NCI-H345 treated with DMSO at 0.1 percent for 48 hours (cell line): ENCODE data around the gene NCK2.

Experiments
- DNase-seq: peaks from one replicate; lab custom pipeline; 2025; ENCODE audit not compliant: unreplicated experiment; lab: John Stamatoyannopoulos, UW

NCK2 gene

GRCh38 chr2:105841551-105841950, 96.8 kb downstream of the NCK2 start:
- DNase-seq, result no peak

GRCh38 chr2:105842555-105842954, 97.8 kb downstream of the NCK2 start:
- no peak for DNase-seq

GRCh38 chr2:105843476-105844374, 99.0 kb downstream of the NCK2 start:
- DNase-seq, result no peak

GRCh38 chr2:105845976-105846375, 101.3 kb downstream of the NCK2 start:
- DNase-seq, result no peak

GRCh38 chr2:105847056-105847455, 102.3 kb downstream of the NCK2 start:
- peak; percentile 37 for DNase-seq

GRCh38 chr2:105848367-105848766, 103.7 kb downstream of the NCK2 start:
- no peak for DNase-seq

- DNase-seq, result peak; percentile 86
Observed at GRCh38 chr2:105849431-105850179, 104.9 kb downstream of the NCK2 start.

- no peak for DNase-seq
Observed at GRCh38 chr2:105852066-105852465, 107.4 kb downstream of the NCK2 start.

GRCh38 chr2:105853354-105854088, 108.8 kb downstream of the NCK2 start:
- no peak for DNase-seq

- no peak for DNase-seq
Observed at GRCh38 chr2:105854972-105855371, 110.3 kb downstream of the NCK2 start.

- DNase-seq, result no peak
Observed at GRCh38 chr2:105856581-105856980, 111.9 kb downstream of the NCK2 start.

GRCh38 chr2:105857076-105857740, 112.5 kb downstream of the NCK2 start:
- DNase-seq, result no peak

GRCh38 chr2:105858868-105859693, 114.4 kb downstream of the NCK2 start:
- DNase-seq, result no peak

GRCh38 chr2:105859694-105859951, 114.9 kb downstream of the NCK2 start:
- DNase-seq, result no peak

GRCh38 chr2:105860567-105860966, 115.9 kb downstream of the NCK2 start:
- DNase-seq, result no peak

GRCh38 chr2:105861200-105861599, 116.5 kb downstream of the NCK2 start:
- no peak for DNase-seq

- DNase-seq, result no peak
Observed at GRCh38 chr2:105862843-105863242, 118.1 kb downstream of the NCK2 start.

GRCh38 chr2:105864262-105864661, 119.5 kb downstream of the NCK2 start:
- no peak for DNase-seq

GRCh38 chr2:105865222-105865913, 120.7 kb downstream of the NCK2 start:
- DNase-seq, result peak; percentile 57
